Measurements from ENCODE around the gene POC5. TPM values are rescaled to one million over a fixed set of nuclear protein-coding genes. Genes with fewer than 3 reads are reported as not detected.
"Not testable (repeated sequence)": the region's sequence is repeated elsewhere in the genome, so short reads cannot be mapped to it uniquely, and the experiment has no call there.

POC5 gene
- total and polyA plus RNA-seq, 2 donors from 2014 or later, result 6.1 to 12.1 TPM

GRCh38 chr5:75736273-75736672 lies 19.0 kb upstream of the POC5 start:
- Histone ChIP-seq H3K4me1 (ENCODE audit: control insufficient read depth in 2 of 3, insufficient read depth in 2 of 3, low read depth in 1 of 3, low read length in 3 of 3) (no peaks in the 10 kb centered on the region), H3K4me3 (ENCODE audit: low read length in 3 of 3) (no peak overlapping the region), H3K9me3 (ENCODE audit: control insufficient read depth in 2 of 3, insufficient read depth in 1 of 3, low read length in 3 of 3) (no peaks in the 10 kb centered on the region), H3K27me3 (ENCODE audit: control insufficient read depth, insufficient read depth, low read length) (no peaks in the 10 kb centered on the region), H3K9ac (ENCODE audit: low read length in 3 of 3) (no peak overlapping the region), H3K27ac (ENCODE audit: low read depth in 2 of 2, low read length in 2 of 2) (no peak overlapping the region), H3K36me3 (ENCODE audit: control insufficient read depth in 2 of 3, insufficient read depth in 3 of 3, low read length in 3 of 3) (no peaks in the 10 kb centered on the region)
- TF ChIP-seq CTCF (IDR thresholded peaks at IDR 0.05; ENCODE audit: borderline replicate concordance, extremely low read depth, insufficient read depth), result no peak
- intact Hi-C loops (cut with DNase I), result no loop called here
- FAIRE-seq (no peak), DNase-seq (no peak)

GRCh38 chr5:75734913-75735789 lies 17.9 kb upstream of the POC5 start:
- Histone ChIP-seq H3K9me3 (ENCODE audit: control insufficient read depth in 2 of 3, insufficient read depth in 1 of 3, low read length in 3 of 3) (no peaks in the 10 kb centered on the region), H3K27me3 (ENCODE audit: control insufficient read depth, insufficient read depth, low read length) (no peaks in the 10 kb centered on the region), H3K9ac (ENCODE audit: low read length in 3 of 3) (no peak overlapping the region), H3K27ac (ENCODE audit: low read depth in 2 of 2, low read length in 2 of 2) (no peak overlapping the region), H3K4me1 (ENCODE audit: control insufficient read depth in 2 of 3, insufficient read depth in 2 of 3, low read depth in 1 of 3, low read length in 3 of 3) (no peaks in the 10 kb centered on the region), H3K36me3 (ENCODE audit: control insufficient read depth in 2 of 3, insufficient read depth in 3 of 3, low read length in 3 of 3) (no peaks in the 10 kb centered on the region), H3K4me3 (ENCODE audit: low read length in 3 of 3) (no peak overlapping the region)
- intact Hi-C loops (cut with DNase I), result no loop called here
- DNase-seq (peak in 4 of 5 donors; percentile 51 to 74 (median 59)), FAIRE-seq (no peak)
- peak; percentile 51 for TF ChIP-seq CTCF (IDR thresholded peaks at IDR 0.05; ENCODE audit: borderline replicate concordance, extremely low read depth, insufficient read depth)

- FAIRE-seq (no peak), DNase-seq (no peak)
- no peak for TF ChIP-seq CTCF (IDR thresholded peaks at IDR 0.05; ENCODE audit: borderline replicate concordance, extremely low read depth, insufficient read depth)
- Histone ChIP-seq H3K27me3 (ENCODE audit: control insufficient read depth, insufficient read depth, low read length) (no peaks in the 10 kb centered on the region), H3K36me3 (ENCODE audit: control insufficient read depth in 2 of 3, insufficient read depth in 3 of 3, low read length in 3 of 3) (no peaks in the 10 kb centered on the region), H3K9ac (ENCODE audit: low read length in 3 of 3) (no peak overlapping the region), H3K4me3 (ENCODE audit: low read length in 3 of 3) (no peak overlapping the region), H3K4me1 (ENCODE audit: control insufficient read depth in 2 of 3, insufficient read depth in 2 of 3, low read depth in 1 of 3, low read length in 3 of 3) (no peaks in the 10 kb centered on the region), H3K9me3 (ENCODE audit: control insufficient read depth in 2 of 3, insufficient read depth in 1 of 3, low read length in 3 of 3) (no peaks in the 10 kb centered on the region), H3K27ac (ENCODE audit: low read depth in 2 of 2, low read length in 2 of 2) (no peak overlapping the region)
- intact Hi-C loops (cut with DNase I), result no loop called here
Measured at GRCh38 chr5:75733767-75734166, 16.5 kb upstream of the POC5 start.

GRCh38 chr5:75731515-75731914 lies 14.3 kb upstream of the POC5 start:
- FAIRE-seq; H3K9ac ChIP-seq (ENCODE audit: low read length in 3 of 3); H3K27me3 ChIP-seq (ENCODE audit: control insufficient read depth, insufficient read depth, low read length); DNase-seq; H3K4me3 ChIP-seq (ENCODE audit: low read length in 3 of 3); H3K27ac ChIP-seq (ENCODE audit: low read depth in 2 of 2, low read length in 2 of 2); intact Hi-C loops (cut with DNase I); H3K4me1 ChIP-seq (ENCODE audit: control insufficient read depth in 2 of 3, insufficient read depth in 2 of 3, low read depth in 1 of 3, low read length in 3 of 3); H3K36me3 ChIP-seq (ENCODE audit: control insufficient read depth in 2 of 3, insufficient read depth in 3 of 3, low read length in 3 of 3); H3K9me3 ChIP-seq (ENCODE audit: control insufficient read depth in 2 of 3, insufficient read depth in 1 of 3, low read length in 3 of 3): not testable (repeated sequence)
